ENCODE measurements around the gene KCNQ1.

GRCh38 chr11:2577031-2577990 lies 132.5 kb downstream of the KCNQ1 start:
- TF ChIP-seq GATA2 (IDR thresholded peaks at IDR 0.05; ENCODE audit: low read depth, low read length) (no peak), GATA3 (IDR thresholded peaks at IDR 0.05; ENCODE audit: low read depth, low read length) (no peak)
